ENCODE results near the gene SMAD6. TPM values are rescaled to one million over a fixed set of nuclear protein-coding genes. Genes with fewer than 3 reads are reported as not detected.

The SMAD6 gene
- polyA plus RNA-seq, 1 of the 3 experiments (the other 2 are of a cell fraction) = 4.5 TPM

GRCh38 chr15:66783725-66784124 is 81.7 kb downstream of the SMAD6 start:
- Histone ChIP-seq H3K9me2 (no peaks in the 10 kb centered on the region), H3K9ac (no peak overlapping the region), H4K20me1 (ENCODE audit: insufficient read depth) (no peaks in the 10 kb centered on the region), H3K4me1 (ENCODE audit: control insufficient read depth in 1 of 2, insufficient read depth in 2 of 2, low read depth in 1 of 2, low read length in 1 of 2) (peaks cover 0 to 36% of the 10 kb centered on the region in 2 experiments; a peak in 3 of 4 replicates), H3K4me2 (no peak overlapping the region), H3F3A (replicated peaks; ENCODE audit: insufficient read depth) (peaks cover 22% of the 10 kb centered on the region), H3K27ac (ENCODE audit: low read depth in 2 of 2, low read length in 1 of 2) (no peak overlapping the region), H3K79me2 (ENCODE audit: insufficient read depth) (peaks cover 49% of the 10 kb centered on the region), H3K36me3 (replicated peaks in 1 of 2; ENCODE audit: control insufficient read depth in 1 of 2, insufficient read depth in 2 of 2, low read length in 1 of 2) (peaks cover 0 to 16% of the 10 kb centered on the region in 2 experiments), H3K27me3 (ENCODE audit: insufficient read depth) (no peaks in the 10 kb centered on the region), H3K9me3 (no peaks in the 10 kb centered on the region), H3K4me3 (ENCODE audit: low read depth in 2 of 2, low read length in 1 of 2) (no peak overlapping the region), H2AFZ (ENCODE audit: low read depth) (no peak overlapping the region)
- no peak for TF ChIP-seq FOSL2 (IDR thresholded peaks at IDR 0.05; ENCODE audit: borderline replicate concordance, low read depth)
- no peak for TF ChIP-seq CTCF (IDR thresholded peaks at IDR 0.05)
- no peak for TF ChIP-seq TAF1 (IDR thresholded peaks at IDR 0.05; ENCODE audit: borderline replicate concordance, low read depth, low read length)
- TF ChIP-seq RFX5 (IDR thresholded peaks at IDR 0.05; ENCODE audit: low read length) = no peak
- TF ChIP-seq PBX3 (IDR thresholded peaks at IDR 0.05) = no peak
- no peak for TF ChIP-seq NFIC (IDR thresholded peaks at IDR 0.05; ENCODE audit: borderline replicate concordance)
- no peak for TF ChIP-seq ZBTB33 (IDR thresholded peaks at IDR 0.05; ENCODE audit: borderline replicate concordance, low read depth)
- no peak for TF ChIP-seq ELF1 (IDR thresholded peaks at IDR 0.05)
- no peak for TF ChIP-seq JUND (IDR thresholded peaks at IDR 0.05)
- TF ChIP-seq MXI1 (IDR thresholded peaks at IDR 0.05; ENCODE audit: low read depth, low read length) = no peak
- TF ChIP-seq IRF3 (IDR thresholded peaks at IDR 0.05; ENCODE audit: low read depth, low read length) = no peak
- no peak for TF ChIP-seq RAD21 (IDR thresholded peaks at IDR 0.05; ENCODE audit: low read length)
- TF ChIP-seq MAX (IDR thresholded peaks at IDR 0.05; ENCODE audit: low read depth) = no peak
- ChIA-PET POLR2A (no interaction called here), CTCF (interaction anchor here (1.2 to 2.7 kb wide), 3 partner anchors 9 to 67 kb away, joined by 3 to 17 read pairs (median 15); no protein-coding TSS in a partner anchor)
- 89% methylated on average over 6 of the region's 7 CpGs for WGBS (ENCODE audit: low lambda C conversion rate)
- DNase-seq = no peak

All from SK-N-SH (cell line).